CD4-positive, alpha-beta T cell treated with Interferon alpha-2 for 1 hour (primary cell): ENCODE measurements around the gene MOCS3.

Source experiments
- DNase-seq, 2 donors: peaks; one replicate each; pipeline ENCODE4 v3.0.0-alpha.2; 2020 to 2022

MOCS3 gene

DNA sequence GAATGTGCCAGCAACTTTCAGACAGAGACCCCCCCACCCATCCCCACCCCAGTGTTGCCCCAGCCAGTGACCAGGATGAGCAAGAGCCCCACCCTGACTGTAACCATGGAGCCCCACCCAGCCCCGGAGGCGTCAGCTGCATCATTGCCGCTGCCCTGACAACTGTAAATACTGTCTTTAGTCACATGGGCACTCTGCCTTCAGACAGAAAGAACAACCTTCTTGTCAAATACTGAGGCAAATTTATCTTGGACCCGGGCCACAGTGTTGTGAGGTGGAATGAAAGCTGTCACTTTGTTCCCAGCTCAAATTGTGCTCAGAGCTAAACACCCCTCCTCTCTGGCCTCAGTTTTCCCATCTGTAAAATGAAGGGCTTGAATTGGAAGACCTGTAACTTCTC lies 23.7 kb downstream of the MOCS3 start:
- DNase-seq, result no peak

DNA sequence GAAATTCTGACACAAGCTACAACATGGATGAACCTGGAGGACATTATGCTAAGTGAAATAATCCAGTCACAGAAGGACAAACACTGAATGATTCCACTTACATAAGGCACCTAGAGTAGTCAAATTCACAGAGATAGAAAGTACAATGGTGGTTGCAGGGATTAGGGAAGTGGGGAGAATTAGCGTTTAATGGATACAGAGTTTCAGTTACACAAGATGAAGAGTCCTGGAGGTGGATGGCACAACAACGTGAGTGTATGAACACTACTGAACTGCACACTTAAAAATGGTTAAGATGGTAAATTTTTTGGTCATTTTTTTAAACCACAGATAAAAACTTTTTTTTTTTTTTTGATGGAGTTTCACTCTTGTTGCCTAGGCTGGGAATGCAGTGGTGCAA lies 24.7 kb downstream of the MOCS3 start:
- no peak for DNase-seq

DNA sequence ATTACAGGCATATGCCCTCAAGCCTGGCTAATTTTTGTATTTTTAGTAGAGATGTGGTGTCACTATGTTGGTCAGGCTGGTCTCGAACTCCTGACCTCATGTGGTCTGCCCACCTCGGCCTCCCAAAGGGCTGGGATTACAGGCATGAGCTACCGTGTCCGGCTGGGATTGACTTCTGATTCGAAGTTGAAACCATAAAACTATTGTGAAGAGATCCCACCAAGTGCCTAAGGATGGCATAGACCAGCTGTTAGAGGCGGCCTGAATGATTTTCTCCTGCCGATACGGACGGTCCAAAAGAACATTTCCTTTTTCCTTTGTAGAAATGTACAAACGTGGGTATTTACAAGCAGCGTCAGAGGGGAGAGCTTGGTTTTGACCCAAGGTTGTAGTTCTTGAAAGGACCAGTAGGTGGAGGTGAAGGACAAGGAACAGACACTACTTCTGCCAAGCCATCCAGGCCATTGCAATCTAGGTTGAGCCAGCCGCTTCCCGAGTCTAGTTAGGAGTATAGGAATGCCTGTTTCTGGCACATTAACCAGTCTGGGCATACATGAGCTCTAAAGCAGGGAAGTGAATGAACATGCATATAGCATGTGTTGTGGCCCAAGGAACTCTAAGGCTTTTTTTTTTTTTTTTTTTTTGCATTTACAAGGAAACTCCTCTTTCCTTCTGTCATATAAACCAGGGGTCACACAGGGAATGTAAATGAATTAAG lies 29.0 kb downstream of the MOCS3 start:
- peak; percentile 64 to 82 for DNase-seq

DNA sequence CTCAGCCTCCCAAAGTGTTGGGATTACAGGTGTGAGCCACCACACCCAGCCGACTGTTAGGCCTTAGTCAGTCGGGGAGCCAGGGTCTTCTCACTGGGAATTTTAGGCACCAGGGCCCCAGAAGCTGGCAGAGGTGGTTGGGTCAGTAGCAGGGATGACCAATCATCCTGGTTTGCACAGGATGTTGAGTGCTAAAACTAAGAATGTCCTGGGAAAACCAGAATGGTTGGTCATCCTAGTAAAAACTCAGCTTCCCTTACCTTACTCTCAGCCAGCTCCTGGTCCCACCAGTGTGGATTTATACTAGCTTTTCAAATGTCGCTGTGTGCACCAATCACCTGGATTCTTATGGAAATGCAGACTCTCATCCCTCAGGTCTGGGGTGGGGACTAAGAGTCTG lies 32.5 kb downstream of the MOCS3 start:
- DNase-seq, result no peak

DNA sequence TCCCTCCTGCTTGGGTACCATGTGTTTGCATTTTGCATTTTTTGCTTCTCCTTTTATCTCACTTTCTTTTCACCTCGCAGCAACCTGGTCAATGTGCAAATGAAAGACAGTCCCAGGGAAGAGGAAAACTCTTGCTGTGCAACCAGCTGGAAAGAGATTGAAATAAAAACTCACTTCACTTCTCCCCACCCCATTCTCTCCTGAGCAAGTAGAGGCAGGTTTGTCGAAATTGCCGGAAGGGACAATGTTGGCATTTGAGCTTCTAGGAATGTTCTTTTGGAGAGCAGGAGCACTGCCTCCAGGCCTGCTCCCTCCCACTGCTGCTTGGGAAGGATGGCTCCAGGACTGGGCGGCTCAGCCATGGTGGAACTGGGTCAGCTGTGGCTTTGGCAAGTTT lies 33.7 kb downstream of the MOCS3 start:
- DNase-seq, result no peak

DNA sequence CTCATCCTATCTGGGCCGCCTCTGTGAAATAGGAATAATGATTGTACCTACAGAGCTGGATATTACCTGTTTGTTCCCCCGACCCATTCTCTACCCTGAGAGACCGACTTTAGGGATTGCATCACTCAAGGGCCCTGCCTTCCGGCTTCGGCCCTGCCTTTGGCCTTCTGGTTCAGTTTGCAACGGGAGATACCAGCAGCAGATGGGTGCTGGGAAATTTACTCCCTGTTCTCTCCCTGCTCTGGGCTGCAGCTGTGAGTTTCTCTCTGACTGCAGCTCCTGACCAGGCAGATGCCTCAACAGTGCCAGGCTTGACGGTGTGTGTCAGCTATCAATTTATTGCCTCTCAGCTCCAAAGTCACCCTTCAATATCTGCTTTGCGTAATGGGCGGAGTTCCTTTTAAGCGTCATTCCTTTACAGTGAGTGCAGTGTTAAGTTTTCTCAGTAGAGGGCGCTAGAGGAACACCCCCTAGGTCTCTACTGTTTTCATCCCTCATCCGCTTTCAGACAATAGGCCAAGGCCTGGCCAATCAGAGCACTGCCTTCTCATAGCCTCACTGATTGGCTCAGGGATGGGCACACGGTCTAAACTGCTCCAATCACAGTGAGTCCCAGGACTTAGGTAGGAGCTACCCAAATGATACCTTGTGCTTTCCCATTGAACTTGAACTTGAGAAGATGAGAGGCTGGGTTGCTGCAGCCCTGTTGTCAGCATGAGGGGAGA lies 34.3 kb downstream of the MOCS3 start:
- peak; percentile 25 to 55 for DNase-seq

DNA sequence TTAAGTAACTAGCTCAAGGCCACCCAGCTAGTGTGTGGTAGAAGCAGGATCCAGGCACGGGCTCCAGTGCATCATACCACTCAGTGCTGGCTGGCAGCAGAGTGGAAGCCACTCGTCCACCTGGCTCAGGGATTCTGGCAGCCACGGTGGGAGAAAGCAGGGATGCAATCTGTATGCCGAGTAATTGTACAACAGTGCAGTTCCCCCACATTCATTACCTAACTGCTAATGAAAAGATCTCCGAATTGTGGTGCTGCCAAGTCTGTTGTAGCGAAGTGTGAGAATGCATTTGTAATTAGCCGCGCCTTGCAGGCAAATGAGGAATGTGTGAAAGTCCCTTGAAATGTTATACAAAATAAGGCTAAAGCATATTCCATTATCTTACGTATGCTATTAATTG lies 35.3 kb downstream of the MOCS3 start:
- no peak for DNase-seq

DNA sequence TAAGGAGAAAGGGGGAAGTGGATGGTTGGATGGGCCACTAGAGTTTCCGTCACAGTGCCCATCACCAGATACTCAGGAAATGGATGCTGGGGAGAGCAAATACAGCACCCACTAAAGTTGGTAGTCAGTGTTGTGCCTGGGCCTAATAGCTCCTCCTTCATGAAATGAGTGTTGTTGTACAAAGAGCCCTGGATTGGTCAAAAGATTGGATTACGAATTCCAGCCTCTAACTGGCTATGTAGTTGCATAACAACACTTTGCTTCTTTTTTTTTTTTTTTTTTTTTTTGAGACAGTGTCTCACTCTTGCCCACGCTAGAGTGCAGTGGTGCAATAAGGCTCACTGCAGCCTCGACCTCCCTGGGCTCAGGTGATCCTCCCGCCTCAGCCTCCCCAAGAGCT lies 36.9 kb downstream of the MOCS3 start:
- no peak for DNase-seq

DNA sequence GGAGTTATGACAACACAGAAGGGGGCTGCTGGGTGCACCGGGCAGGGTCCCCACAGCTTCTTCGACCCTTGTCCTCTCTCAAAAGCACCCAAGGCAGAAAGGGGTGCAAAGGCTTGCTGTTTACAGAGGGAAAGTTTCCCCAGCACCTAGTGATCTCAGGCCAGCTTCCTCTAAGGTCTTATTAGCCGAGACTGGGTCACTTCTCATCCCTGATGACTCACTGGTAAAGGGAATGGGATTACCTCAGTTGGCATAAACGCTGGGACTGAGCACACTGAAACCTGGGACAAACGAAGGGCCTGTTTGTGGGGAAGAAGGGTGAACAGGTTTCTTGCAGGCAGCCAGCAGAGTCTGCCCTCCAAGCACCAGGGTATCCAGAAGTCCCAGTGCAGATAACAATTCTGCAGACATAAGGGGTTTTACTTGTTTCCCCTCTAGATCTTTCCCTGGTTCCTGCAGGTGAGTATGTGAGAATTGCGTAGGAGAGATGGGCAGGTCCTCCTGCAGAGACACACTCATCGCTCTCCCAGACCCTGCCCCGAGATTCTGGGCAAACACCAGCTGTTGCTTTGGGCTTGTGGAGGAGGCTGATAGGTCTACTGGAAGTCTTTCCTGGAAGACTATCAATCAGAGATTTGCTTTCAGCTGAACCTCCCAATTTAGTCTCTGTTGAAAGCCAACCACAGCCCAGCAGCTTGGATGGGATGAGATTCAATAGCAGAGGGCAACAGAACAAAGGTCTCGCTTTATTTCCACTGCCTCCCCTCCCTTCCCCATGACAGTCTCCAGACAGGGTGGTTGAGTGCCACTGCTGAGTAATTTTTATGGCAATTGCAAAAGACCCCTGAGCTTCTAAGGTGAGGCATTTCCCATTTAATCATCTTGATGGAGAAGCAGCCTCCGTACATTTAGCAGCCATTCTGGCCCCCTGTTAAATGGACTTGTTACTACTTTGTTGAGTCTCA lies 38.6 kb downstream of the MOCS3 start:
- no peak for DNase-seq

DNA sequence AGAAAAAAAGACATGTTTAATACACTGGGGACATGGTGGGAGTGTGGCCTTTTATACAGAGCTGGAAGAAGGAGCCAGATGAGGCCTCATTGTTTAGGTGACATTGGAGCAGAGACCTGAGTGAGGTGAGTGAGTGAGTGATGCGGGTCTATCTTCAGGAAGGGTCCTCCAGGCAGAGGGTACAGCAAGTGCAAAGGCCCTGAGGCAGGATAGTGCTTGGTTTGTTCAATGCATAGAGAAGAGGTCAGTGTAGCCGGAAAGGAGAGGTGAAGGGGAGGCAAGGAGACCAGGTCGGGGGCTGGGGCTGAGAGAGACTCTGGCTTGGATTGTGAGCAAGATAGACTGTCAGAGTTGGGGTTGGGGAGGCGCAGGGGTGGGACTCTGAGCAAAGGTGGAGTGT lies 40.7 kb downstream of the MOCS3 start:
- DNase-seq, result no peak

DNA sequence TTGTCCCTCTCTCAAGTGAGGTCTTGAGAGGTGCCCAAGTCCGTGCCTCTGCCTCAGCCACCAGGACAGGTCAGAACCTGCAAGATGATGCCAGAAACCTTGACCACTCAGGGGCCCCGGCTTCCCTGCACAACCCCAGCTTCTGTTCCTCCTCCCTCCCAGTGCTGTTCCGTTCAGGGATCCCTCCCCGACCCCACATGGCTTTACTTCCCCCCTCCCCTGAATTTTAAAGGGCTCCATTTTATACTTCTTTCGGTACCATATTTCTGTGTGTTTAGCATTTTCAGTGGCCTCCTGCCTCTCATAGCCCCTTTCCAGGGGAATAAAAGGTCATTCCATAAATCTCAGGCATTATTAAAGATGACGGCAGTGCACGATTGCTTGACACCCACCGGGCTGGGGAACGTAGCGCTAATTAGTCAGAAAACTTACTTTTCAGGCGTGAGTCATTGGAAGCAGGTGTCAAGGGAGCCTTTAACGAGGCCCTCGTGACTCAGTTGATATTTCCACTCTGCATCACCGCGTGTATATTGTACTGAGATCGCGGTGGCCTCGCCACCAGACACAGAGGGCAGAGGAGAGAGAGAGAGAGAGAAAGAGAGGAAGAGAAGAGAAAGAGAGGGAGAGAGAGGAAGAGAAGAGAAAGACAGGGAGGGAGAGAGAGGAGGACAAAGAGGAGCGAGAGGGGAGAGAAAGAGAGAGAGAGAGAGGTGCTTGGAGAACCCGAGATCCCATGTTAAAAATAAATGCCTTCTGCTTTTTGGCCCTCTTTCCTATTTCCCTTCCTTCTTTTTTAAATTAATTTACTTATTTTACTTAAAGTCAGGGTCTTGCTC lies 43.0 kb downstream of the MOCS3 start:
- DNase-seq, result no peak

DNA sequence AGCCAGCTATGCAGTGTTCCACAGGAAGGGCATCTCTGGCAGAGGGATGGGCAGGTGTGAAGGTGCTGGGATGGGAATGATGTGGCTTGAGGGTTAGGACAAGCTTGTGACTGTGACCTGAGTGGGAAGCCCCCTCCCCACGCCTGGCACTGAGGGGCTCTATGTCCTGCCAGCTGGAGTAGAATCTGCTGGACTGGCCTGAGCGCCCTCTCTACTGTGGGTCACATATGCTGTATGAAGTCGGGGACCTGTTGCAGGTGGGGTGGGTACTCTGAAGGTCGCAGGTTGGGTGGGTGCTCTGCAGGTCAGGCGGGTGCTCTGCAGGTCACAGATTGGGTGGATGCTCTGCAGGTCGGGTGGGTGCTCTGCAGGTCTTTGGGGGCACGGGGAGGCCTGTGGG lies 44.0 kb downstream of the MOCS3 start:
- DNase-seq, result no peak

DNA sequence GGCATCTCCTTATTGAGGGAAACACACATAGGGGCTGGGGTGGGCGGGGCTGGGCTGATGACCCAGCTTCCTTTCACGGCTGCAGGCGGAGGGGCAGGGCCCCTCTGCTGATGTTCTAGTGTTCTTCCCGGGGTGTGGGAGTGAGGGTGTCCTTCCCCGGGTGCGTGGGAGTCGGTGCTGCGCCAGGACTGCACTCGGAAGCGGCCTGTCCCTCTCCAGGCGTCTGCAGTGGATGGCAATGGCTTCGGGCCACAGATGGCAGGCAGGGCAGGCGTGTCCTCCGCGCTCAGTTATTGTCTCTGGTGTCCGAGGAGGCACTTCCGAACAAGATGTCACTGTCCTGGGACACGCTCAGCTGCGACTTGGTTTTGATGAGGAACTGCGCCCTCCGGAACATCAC lies 45.1 kb downstream of the MOCS3 start:
- no peak for DNase-seq

DNA sequence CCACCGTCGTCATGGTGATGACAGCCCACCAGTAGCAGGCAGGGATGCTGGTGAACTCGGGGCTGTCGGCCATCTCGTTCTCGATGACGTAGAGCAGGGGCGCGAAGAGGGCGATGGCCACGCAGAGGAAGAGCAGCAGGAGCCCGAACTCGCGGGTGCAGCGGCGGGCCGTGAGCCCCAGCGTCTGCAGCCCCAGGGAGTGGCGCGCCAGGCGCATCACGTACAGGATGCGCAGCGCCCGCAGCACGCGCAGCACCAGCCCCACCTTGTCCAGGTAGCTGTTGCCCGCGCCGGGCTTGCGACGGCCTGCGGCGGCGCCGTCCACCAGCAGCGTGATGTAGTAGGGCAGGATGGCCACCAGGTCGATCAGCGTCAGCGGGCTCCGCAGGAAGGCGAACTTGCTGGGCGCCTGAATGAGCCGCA lies 45.7 kb downstream of the MOCS3 start:
- no peak for DNase-seq

DNA sequence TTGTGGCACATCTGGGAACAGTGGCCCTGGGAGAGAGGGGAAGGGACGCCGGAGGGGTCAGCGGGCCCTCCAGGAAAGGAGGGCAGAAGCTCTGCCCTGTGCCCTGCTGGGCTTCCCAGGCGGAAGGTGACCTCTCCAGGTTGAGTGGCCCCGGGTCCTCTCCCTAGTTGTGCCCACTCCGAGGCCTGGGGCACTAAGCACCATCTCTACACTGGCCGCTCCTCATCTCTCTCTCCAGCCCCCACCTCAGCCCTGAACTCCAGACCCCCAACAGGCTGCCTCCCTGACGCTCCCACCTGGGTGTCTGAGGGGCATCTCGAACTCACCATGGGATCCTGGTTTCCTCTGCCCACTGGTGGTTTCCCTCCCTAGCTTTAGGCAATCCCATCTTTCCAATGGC lies 46.2 kb downstream of the MOCS3 start:
- DNase-seq, result no peak

DNA sequence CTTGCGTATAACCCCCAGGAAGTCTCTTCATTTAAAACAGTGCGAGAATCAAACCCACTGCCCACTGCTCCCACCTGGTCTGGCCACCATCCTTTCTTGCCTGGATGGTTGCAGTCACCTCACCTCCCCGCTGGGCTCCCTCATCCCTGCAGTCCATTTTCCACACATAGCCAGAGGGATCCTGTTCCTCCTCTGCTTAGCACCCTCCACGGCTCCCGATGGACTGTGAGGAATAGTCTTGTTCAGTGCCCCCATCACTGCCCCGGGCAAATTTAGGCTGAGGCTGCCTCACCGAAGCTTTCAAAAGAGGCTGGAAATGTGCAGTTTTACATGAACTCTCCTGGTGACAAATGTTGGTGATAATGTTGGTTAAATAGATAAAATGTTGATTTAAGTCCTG lies 46.6 kb downstream of the MOCS3 start:
- no peak for DNase-seq

DNA sequence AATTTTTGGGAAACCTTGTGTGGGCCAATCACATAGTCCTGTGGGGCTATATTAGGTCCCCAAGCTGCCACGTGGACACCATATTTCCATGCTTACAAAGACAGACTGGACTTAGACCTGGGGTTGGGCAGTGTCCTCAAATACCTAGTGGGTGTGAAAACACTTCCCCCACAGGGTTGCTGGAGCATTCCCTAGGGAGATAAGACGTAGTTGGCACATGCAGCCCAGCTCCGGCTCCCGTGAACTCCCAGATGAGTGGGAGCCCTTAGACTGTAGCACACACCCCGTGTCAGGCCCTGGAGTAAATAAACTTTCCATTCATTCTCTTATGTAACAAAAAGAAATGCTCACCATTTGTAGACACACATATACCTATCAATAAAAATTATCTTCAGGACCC lies 50.1 kb downstream of the MOCS3 start:
- DNase-seq, result no peak

DNA sequence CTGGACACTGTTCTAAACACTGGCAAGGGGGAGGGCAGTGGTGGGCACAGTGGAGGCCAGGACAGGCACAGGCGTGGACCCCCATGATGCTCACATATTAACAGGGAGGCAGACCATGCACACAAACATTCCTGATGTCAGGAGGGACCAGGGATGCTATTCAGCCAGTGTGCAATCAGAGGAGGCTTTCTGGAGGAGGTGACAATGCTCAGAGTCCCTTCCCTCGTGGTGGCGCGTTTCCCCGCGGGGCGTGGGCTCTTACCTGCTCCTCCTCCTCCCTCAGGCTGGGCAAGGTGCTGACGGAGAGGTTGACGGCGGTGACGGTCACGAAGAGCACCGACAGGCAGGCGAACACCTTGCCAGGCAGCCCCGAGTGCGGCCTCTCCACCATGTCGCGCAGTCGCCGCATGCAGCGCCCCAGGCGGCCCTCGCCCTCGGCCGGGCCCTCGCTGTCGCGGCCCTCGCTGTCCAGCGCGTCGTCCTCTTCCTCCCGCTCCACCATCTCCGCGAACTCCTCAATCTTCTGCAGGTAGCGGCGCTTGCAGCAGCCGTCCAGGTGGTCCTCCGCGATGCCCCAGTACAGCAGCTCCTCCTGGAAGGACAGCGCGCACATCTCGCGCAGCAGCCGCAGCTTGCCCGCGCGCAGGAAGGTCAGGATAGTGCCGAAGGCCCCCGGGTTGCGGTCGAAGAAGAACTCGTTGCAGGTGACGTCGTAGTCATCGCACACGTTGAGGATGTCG lies 50.9 kb downstream of the MOCS3 start:
- no peak for DNase-seq

DNA sequence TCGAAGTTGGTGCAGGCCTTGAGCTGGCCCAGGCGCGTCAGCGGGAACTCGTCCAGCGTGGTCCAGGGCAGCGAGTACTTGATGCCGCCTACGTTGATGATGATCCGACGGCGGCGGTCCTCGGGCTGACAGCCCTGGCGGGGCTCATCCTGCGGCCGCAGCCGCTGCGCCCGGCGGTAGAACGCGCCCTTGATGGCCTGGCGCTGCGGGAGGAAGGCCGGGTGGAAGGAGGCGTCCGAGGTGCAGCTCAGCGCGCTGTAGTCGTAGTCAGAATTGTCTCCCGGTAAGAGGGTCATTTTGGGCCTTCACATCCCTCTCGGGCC lies 51.4 kb downstream of the MOCS3 start:
- no peak for DNase-seq

DNA sequence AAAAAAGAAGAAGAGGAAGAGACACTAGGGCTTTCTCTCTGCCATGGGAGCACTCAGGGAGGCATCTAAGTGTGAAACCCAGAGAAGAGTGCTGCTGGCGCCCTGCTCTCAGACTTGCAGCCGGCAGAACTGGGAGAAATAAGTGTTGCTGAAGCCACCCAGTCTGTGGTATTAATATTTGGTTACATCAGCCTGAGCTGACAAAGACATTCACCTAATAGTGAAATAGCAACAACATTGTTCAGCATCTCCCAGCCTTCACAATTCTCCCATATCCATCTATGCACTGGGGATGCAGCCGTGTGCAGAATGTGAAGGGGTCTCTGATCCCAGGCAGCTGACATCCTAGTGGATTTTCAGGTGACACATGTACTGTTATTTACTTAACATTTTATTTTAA lies 52.3 kb downstream of the MOCS3 start:
- no peak for DNase-seq

DNA sequence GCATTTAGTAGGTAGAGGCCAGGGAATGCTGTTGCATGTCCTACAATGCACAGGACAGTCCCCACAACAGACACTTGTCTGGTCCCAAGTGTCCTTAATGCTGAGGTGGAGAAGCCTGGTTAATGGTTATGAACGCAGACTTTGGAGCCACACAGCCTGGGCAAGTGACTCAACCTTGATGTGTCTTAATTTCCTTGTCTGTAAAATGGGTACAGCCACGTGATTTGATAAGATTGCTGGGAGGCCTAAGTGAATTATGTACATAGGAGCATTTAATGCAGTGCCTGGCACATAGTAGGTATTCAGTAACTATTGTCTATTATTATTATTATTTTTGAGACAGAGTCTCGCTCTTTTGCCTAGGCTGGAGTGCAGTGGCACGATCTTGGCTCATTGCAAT lies 52.9 kb downstream of the MOCS3 start:
- DNase-seq, result no peak

DNA sequence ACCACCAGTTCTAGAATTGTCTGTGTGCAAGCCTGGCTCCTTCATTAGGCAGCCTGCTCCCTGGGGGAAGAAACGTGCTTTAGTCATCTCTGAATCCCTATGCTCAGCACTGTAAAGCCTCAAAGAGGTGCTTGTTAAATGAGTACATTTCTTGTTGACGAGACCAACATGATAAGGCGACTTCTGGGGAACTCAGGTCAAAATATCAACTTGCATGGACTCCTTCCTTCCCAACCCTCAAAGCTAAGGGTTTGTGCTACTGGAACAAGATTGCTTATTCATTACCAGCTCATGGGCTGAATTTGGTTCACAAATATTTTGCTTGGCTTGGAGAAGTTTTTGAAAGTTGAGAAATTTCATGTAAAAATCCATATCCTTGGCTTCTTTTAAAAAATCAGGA lies 53.7 kb downstream of the MOCS3 start:
- no peak for DNase-seq
